GM12878 (cell line): ENCODE measurements around the gene CAPNS2. TPM values are rescaled to one million over a fixed set of nuclear protein-coding genes. Genes with fewer than 3 reads are reported as not detected.

Experiments
- ATAC-seq: fragments of 200-7000 bp; cut with Tn5 transposase; 3 replicates; pipeline ENCODE4 v1.9.1; 2020; ENCODE audit warnings: mild to moderate bottlenecking, moderate library complexity
- BruUV-seq: library from RNA; stranded (reverse); fragments of 400-500 nt; replicated peaks from 2 replicates; lab custom pipeline; 2021; lab: Mats Ljungman, UMichigan
- CTCF ChIA-PET: fragments of 300-600 bp; sonication (Branson Sonifier 250); formaldehyde crosslinking; extraction: SDS; loops from one replicate; lab custom pipeline; 2021; ENCODE audit warnings: inconsistent platforms; lab: Yijun Ruan, JAX
- POLR2A ChIA-PET: fragments of 350-600 bp; formaldehyde crosslinking; extraction: SDS; loops from one replicate; lab custom pipeline; 2021; ENCODE audit warnings: inconsistent platforms; lab: Charles Lee
- RAD21 ChIA-PET: fragments of 300-600 bp; sonication (Branson Sonifier 250); formaldehyde crosslinking; loops from one replicate; lab custom pipeline; 2023; ENCODE audit warnings: antibody characterized with exemption; ENCODE audit not compliant: unreplicated experiment; lab: Charles Lee
- SMC1A ChIA-PET: fragments of 300-600 bp; sonication (Branson Sonifier 250); formaldehyde crosslinking; loops from one replicate; lab custom pipeline; 2023; ENCODE audit not compliant: unreplicated experiment, uncharacterized antibody; lab: Charles Lee
- DNase-seq: peaks from one replicate; pipeline ENCODE4 v3.0.0-alpha.2; 2011; ENCODE audit warnings: low read depth, low spot score
- FAIRE-seq: peaks from 3 replicates; lab custom pipeline; 2011; peaks lifted over from hg19 to GRCh38; lab: Jason Lieb, UNC
- H2AFZ ChIP-seq: 2 replicates; pipeline ENCODE4 v1.6.0; 2011; ENCODE audit warnings: low read depth, low read length, control low read depth; ENCODE audit not compliant: control insufficient read depth
- H3K27ac ChIP-seq: 2 replicates; pipeline ENCODE4 v1.5.1; 2011; ENCODE audit warnings: control low read depth; ENCODE audit not compliant: control insufficient read depth, insufficient read depth
- H3K27me3 ChIP-seq, 2 experiments: replicated peaks in 1 of 2; 2 replicates each; pipeline versions ENCODE4 v1.6.0 to v1.6.1; 2011; ENCODE audit warnings: low read length in 1 of 2; ENCODE audit not compliant: control insufficient read depth in 2 of 2, insufficient read depth in 2 of 2
- H3K36me3 ChIP-seq, 2 experiments: 2 replicates each; pipeline ENCODE4 v1.5.1; 2011; ENCODE audit warnings: low read length in 1 of 2; ENCODE audit not compliant: control insufficient read depth in 2 of 2, insufficient read depth in 2 of 2
- H3K4me1 ChIP-seq: 2 replicates; pipeline ENCODE4 v1.6.1; 2011; ENCODE audit warnings: mild to moderate bottlenecking, low read length, moderate library complexity, mixed read lengths; ENCODE audit not compliant: control insufficient read depth, insufficient read depth
- H3K4me2 ChIP-seq: 2 replicates; pipeline ENCODE4 v1.6.0; 2011; ENCODE audit warnings: control low read depth; ENCODE audit not compliant: control insufficient read depth, insufficient read depth
- H3K4me3 ChIP-seq: fragments of 200-600 bp; sonication (generic); 2 replicates; pipeline ENCODE4 v1.5.1; 2016
- H3K79me2 ChIP-seq: 2 replicates; pipeline ENCODE4 v1.6.0; 2011; ENCODE audit warnings: low read length; ENCODE audit not compliant: control insufficient read depth, insufficient read depth
- H3K9ac ChIP-seq: 2 replicates; pipeline ENCODE4 v1.8.0; 2011; ENCODE audit warnings: low read length, control low read depth, mixed read lengths; ENCODE audit not compliant: control insufficient read depth, insufficient read depth
- H3K9me3 ChIP-seq: replicated peaks from 3 replicates; pipeline ENCODE4 v1.5.1; 2011; ENCODE audit warnings: mild to moderate bottlenecking, low read length; ENCODE audit not compliant: control insufficient read depth, insufficient read depth
- H4K20me1 ChIP-seq: 2 replicates; pipeline ENCODE4 v1.6.0; 2011; ENCODE audit not compliant: control insufficient read depth, insufficient read depth
- ESRRA ChIP-seq: IDR thresholded peaks from 2 replicates; pipeline ENCODE4 v1.6.1; 2012; ENCODE audit warnings: mild to moderate bottlenecking, low read length, improper control_type of control experiment
- MYC ChIP-seq: IDR thresholded peaks from 2 replicates; pipeline ENCODE4 v1.6.1; 2011; ENCODE audit warnings: mild to moderate bottlenecking, low read length, moderate library complexity, inconsistent platforms; ENCODE audit not compliant: insufficient read depth, insufficient replicate concordance, insufficient read length, severe bottlenecking
- NFYA ChIP-seq: IDR thresholded peaks from 2 replicates; pipeline ENCODE4 v1.6.1; 2011; ENCODE audit warnings: low read depth, mild to moderate bottlenecking, low read length, improper control_type of control experiment, borderline replicate concordance
- RB1 ChIP-seq: fragments of 450-650 bp; formaldehyde crosslinking; IDR thresholded peaks from 2 replicates; pipeline ENCODE4 v1.6.1; 2017; ENCODE audit warnings: mild to moderate bottlenecking, borderline replicate concordance
- RCOR1 ChIP-seq: conservative IDR thresholded peaks from 2 replicates; pipeline ENCODE4 v1.6.1; 2012; ENCODE audit warnings: low read depth, low read length, improper control_type of control experiment
- YY1 ChIP-seq: IDR thresholded peaks from 2 replicates; pipeline ENCODE4 v1.6.1; 2011; ENCODE audit warnings: low read depth, mild to moderate bottlenecking, low read length
- ZZZ3 ChIP-seq: IDR thresholded peaks from 2 replicates; pipeline ENCODE4 v1.6.1; 2011; ENCODE audit warnings: low read depth; ENCODE audit not compliant: control insufficient read depth, insufficient read length
- in situ Hi-C: fragments of 300-500 bp; cut with MboI; formaldehyde crosslinking; loops from 9 replicates; pipeline ENCODE4 v1.14.3; 2018; ENCODE audit warnings: mixed read lengths
- intact Hi-C: fragments of 100-400 bp; cut with micrococcal nuclease; formaldehyde crosslinking; loops from one replicate; pipeline ENCODE4 v1.14.2; 2022; ENCODE audit not compliant: unreplicated experiment
- polyA plus RNA-seq, 11 experiments: library from polyadenylated mRNA; depleted of rRNA in 4 of 11; unstranded in 6 of 11; stranded (reverse) in 5 of 11; fragments of >200 nt; fragmentation: Nextera tagmentation in 4 of 11; fragmentation: Illumina TruSeq in 1 of 11; extraction: Ambion mirVana in 4 of 11; extraction: Trizol in 1 of 11; gene quantifications; 1 replicate in 1 of 11; 2 replicates in 10 of 11; pipeline versions ENCODE4 v1.2.1 to v1.2.3, GENCODE V29; 2011 to 2016; ENCODE audit warnings: inconsistent platforms in 2 of 11, missing spikeins in 2 of 11, low read depth in 1 of 11
- total RNA-seq, 4 experiments: library from RNA; depleted of rRNA in 3 of 4; stranded (reverse); fragments of >200 nt in 3 of 4; fragmentation: Illumina TruSeq in 1 of 4; extraction: Trizol in 1 of 4; gene quantifications; 2 replicates each; pipeline versions ENCODE4 v1.2.1 to v1.2.3, GENCODE V29; 2013 to 2021
- TF ChIP-seq, protein P1 (sequence below): fragments of 450-650 bp; IDR thresholded peaks from 2 replicates; pipeline ENCODE4 v1.6.1; 2018; ENCODE audit warnings: mild to moderate bottlenecking, low read depth, moderate library complexity; ENCODE audit not compliant: partially characterized antibody
- TF ChIP-seq, protein P2 (sequence below): fragments of 450-650 bp; formaldehyde crosslinking; IDR thresholded peaks from 2 replicates; pipeline ENCODE4 v1.4.0; 2020; ENCODE audit warnings: mild to moderate bottlenecking, moderate library complexity

Gene CAPNS2
- total and polyA plus RNA-seq, 10 of the 15 experiments (the other 5 are each of a cell fraction or from before 2014, with no cell fraction given), result not detected

DNA sequence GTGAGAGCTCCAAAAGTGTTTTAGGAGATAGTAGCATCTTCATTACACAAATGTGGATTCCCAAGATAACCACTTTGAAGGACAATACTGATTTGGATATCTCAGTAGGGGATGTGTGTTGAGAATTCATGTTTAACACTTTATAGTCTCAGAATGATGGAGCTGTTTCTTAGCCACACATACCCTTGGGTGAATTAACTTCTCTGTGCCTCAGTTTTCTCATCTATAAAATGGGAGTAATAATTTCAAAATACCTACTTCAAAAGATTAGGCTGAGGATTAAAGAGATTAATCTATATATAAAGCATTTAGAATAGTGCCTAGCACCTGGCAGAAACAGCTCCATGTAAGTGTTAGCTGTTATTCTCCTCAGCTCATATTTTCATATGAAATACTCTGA, 38.6 kb upstream of the CAPNS2 start:
- FAIRE-seq (no peak), ATAC-seq (no peak), DNase-seq (no peak)
- Histone ChIP-seq H3K9me3 (no peaks in the 10 kb centered on the region), H3K9ac (no peak overlapping the region), H3K79me2 (no peaks in the 10 kb centered on the region), H3K4me2 (no peak overlapping the region), H3K27me3 (no peaks in the 10 kb centered on the region), H3K27ac (no peak overlapping the region), H2AFZ (no peak overlapping the region), H3K4me3 (no peak overlapping the region), H4K20me1 (no peaks in the 10 kb centered on the region), H3K36me3 (no peaks in the 10 kb centered on the region), H3K4me1 (no peaks in the 10 kb centered on the region)
- ChIA-PET RAD21 (no interaction called here), POLR2A (no interaction called here), SMC1A (interaction anchor here (1.0 kb wide), 1 partner anchor 27 kb away, joined by 5 read pairs; no protein-coding TSS in a partner anchor), CTCF (interaction anchor here (1.8 to 2.9 kb wide), 2 partner anchors 14 to 63 kb away, joined by 3 to 11 read pairs; no protein-coding TSS in a partner anchor)
- in situ Hi-C loops (no loop called here), intact Hi-C loops (no loop called here)
- BruUV-seq, result no TSS peak
- TF ChIP-seq RB1 (no peak), RCOR1 (no peak), ZZZ3 (no peak), ESRRA (no peak), MYC (no peak), NFYA (no peak), YY1 (no peak)
- TF ChIP-seq, protein P1, sequence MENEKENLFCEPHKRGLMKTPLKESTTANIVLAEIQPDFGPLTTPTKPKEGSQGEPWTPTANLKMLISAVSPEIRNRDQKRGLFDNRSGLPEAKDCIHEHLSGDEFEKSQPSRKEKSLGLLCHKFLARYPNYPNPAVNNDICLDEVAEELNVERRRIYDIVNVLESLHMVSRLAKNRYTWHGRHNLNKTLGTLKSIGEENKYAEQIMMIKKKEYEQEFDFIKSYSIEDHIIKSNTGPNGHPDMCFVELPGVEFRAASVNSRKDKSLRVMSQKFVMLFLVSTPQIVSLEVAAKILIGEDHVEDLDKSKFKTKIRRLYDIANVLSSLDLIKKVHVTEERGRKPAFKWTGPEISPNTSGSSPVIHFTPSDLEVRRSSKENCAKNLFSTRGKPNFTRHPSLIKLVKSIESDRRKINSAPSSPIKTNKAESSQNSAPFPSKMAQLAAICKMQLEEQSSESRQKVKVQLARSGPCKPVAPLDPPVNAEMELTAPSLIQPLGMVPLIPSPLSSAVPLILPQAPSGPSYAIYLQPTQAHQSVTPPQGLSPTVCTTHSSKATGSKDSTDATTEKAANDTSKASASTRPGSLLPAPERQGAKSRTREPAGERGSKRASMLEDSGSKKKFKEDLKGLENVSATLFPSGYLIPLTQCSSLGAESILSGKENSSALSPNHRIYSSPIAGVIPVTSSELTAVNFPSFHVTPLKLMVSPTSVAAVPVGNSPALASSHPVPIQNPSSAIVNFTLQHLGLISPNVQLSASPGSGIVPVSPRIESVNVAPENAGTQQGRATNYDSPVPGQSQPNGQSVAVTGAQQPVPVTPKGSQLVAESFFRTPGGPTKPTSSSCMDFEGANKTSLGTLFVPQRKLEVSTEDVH, result no peak
- TF ChIP-seq, protein P2, sequence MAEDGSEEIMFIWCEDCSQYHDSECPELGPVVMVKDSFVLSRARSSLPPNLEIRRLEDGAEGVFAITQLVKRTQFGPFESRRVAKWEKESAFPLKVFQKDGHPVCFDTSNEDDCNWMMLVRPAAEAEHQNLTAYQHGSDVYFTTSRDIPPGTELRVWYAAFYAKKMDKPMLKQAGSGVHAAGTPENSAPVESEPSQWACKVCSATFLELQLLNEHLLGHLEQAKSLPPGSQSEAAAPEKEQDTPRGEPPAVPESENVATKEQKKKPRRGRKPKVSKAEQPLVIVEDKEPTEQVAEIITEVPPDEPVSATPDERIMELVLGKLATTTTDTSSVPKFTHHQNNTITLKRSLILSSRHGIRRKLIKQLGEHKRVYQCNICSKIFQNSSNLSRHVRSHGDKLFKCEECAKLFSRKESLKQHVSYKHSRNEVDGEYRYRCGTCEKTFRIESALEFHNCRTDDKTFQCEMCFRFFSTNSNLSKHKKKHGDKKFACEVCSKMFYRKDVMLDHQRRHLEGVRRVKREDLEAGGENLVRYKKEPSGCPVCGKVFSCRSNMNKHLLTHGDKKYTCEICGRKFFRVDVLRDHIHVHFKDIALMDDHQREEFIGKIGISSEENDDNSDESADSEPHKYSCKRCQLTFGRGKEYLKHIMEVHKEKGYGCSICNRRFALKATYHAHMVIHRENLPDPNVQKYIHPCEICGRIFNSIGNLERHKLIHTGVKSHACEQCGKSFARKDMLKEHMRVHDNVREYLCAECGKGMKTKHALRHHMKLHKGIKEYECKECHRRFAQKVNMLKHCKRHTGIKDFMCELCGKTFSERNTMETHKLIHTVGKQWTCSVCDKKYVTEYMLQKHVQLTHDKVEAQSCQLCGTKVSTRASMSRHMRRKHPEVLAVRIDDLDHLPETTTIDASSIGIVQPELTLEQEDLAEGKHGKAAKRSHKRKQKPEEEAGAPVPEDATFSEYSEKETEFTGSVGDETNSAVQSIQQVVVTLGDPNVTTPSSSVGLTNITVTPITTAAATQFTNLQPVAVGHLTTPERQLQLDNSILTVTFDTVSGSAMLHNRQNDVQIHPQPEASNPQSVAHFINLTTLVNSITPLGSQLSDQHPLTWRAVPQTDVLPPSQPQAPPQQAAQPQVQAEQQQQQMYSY (CRISPR knock-in tag), result no peak
